GM15510 (cell line): ENCODE data around the gene ZNF584.

Experiments
- POLR2A ChIP-seq: IDR thresholded peaks from 3 replicates; pipeline ENCODE4 v1.6.1; 2011; ENCODE audit warnings: borderline replicate concordance; ENCODE audit not compliant: insufficient read length; ENCODE audit errors: extremely low read depth

ZNF584 gene

DNA sequence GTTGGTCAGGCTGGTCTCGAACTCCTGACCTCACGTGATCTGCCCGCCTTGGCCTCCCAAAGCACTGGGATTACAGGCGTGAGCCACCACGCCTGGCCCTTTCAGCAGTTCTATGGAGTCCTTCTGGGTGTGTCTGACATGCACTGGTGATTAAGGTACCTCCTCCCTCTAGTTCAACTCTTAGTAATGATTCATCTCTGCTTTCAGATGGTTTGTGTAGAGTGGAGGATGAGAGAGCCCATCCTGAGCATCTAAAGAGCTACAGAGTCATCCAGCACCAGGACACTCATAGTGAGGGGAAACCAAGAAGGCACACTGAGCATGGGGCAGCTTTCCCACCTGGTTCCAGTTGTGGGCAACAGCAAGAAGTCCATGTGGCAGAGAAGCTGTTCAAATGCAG lies 8.2 kb downstream of the ZNF584 start:
- TF ChIP-seq POLR2A, result no peak

DNA sequence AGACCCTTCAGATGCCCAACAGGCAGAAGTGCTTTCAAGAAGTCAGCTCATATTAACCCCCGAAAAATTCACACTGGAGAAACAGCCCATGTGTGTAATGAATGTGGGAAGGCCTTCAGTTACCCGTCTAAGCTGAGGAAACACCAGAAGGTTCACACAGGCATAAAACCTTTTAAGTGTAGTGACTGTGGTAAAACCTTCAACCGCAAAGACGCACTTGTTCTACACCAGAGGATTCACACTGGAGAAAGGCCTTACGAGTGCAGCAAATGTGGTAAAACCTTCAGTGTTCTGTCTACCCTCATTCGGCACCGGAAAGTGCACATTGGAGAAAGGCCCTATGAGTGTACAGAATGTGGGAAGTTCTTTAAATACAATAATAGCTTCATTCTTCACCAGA lies 8.6 kb downstream of the ZNF584 start:
- TF ChIP-seq POLR2A, result no peak

DNA sequence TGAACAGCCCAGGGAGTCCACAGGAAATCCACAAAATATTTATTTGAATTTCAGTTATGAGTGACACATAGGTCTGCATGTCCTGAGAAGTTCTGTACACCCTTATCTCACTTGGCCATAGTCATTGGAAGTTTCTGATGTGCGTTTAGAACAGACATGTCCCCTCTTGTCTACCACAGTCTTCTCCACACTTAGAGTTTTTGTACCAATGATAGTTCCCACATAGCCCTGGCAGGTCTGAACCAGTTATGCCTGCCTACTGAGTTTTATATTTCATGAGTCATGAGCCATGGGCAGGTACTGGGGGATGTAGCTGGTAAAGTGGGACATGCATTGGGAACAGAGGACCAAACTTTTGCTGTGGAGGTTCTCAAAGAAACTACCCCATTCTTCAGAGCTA lies 20.2 kb downstream of the ZNF584 start:
- TF ChIP-seq POLR2A, result no peak

DNA sequence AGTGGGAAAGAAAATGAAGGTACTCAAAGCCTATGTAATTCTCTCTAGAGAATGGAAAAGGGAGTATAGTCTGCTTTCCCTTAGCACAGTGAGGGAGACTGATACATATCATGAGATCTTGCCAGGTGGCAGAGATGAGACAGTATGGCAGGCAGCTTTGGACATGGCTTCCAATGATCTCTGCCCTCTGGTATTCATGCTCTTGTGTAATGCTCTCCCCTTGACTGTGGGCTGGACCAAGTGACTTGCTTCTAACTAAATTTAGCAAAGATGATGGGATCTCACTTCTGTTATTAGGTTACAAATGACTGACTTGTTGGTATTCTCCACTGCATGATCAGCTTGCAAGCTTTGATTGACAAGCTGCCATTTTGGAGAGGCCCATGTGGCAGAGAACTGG lies 21.3 kb downstream of the ZNF584 start:
- TF ChIP-seq POLR2A, result no peak

DNA sequence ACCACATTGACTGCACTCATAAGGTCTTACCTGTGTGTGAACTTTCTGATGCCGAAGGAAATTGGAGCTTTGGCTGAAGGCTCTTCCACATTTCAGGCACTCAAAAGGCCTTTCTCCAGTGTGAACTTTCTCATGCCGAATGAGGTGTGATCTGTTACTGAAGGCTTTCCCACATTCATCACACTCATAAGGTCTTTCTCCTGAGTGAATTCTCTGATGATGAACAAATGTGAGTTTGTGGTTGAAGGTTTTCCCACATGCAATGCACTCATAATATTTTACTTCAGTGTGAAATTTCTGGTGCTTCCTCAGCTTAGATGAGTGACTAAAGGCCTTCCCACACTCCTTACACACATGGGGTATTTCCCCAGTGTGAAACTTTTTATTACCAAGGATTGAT lies 25.8 kb downstream of the ZNF584 start:
- TF ChIP-seq POLR2A, result no peak

DNA sequence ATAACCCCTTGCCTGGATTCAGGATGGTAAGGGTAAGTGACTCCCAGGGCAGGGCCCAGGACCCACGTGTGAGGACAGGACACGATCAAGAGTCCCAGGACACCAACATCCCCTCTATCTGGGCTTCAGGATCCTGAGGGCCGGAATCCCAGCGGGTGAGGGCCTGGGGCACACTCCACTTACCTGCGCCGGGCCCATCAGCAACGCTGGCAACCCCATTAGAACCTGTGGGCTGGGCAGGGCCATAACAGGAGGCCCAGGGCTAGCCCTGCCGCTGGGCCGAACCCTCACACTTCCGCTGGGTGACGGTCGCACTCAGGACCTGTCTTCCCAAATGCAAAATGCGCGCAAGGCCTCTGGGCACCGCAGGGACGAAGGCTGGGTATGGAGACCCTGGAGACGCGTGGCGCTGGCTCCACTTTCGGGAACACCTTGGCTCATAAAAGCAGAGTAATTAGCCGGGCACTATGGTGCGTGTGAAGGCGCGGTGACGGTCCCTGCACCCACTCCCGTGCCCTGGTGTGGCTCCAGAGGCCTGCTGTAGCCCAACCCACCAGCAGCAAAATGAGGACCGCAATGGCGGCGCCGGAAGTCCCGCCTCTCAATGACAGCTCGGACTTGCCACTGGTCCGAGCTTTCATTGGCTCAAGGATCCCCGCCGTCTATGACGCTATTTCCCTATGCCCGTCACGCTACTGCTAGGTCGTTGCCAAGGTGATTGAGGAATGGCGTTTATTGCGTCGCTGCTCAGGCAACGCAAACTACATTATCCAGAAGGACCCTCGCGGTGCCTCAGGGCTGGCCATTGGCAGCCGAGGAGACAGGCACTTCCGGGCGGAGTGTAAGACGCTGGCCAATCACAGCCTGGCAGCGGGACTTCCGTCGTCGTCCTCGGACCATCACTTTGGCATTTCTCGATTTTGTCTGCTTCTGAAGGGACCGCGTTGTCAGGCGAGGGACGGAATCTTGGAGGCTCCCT lies 31.4 kb downstream of the ZNF584 start, which contains the start of gene ZNF132:
TSS of gene ZNF132 (minus strand) at position 578 of the 979 bp plus-strand sequence. CDS start at position 246, 332 bp downstream.
- peak; percentile 59 for TF ChIP-seq POLR2A

DNA sequence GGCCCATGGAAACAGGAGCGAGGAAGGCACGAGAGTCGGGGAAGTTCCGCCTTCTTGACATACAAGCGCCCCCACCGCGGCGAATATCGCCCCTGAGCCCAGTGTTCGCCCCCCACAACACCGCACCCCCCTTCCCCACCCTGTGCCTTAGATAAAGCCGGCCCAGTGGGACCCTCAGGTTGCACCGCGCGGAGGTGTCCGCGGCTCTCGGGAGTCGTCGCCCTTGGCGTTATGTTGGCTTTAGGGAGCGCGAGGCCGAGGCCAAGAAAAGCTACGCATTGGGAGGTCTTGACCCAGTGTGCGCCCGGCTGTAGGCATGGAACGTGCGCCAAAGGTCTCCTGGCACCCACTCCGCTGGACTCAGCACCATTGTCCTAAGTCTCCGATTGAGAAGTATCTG lies 32.1 kb downstream of the ZNF584 start:
- TF ChIP-seq POLR2A, result no peak

DNA sequence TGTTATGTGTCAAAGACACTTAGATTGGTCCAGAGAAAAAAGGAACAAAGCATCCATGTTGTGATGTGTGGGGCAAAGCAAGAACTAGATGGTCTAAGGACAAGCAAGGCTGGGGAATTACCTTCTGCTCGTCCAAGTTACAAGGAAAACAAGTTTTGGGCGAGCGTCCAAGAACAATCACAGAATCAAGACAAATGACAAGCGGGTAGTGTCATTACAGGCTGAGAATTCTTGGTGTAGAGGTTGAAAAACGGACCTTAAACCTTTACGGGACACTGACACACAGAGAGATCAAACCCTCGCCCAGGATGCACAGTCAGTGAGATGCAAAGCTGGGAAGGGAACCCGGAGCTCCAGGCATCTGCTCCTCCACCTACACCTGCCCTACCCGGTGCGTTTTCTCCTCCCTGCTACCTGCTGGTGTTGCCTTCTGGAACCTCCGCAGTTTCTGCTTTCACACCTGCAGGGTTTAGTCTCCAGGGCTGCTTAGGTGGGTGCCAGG lies 42.5 kb downstream of the ZNF584 start:
- TF ChIP-seq POLR2A, result no peak

DNA sequence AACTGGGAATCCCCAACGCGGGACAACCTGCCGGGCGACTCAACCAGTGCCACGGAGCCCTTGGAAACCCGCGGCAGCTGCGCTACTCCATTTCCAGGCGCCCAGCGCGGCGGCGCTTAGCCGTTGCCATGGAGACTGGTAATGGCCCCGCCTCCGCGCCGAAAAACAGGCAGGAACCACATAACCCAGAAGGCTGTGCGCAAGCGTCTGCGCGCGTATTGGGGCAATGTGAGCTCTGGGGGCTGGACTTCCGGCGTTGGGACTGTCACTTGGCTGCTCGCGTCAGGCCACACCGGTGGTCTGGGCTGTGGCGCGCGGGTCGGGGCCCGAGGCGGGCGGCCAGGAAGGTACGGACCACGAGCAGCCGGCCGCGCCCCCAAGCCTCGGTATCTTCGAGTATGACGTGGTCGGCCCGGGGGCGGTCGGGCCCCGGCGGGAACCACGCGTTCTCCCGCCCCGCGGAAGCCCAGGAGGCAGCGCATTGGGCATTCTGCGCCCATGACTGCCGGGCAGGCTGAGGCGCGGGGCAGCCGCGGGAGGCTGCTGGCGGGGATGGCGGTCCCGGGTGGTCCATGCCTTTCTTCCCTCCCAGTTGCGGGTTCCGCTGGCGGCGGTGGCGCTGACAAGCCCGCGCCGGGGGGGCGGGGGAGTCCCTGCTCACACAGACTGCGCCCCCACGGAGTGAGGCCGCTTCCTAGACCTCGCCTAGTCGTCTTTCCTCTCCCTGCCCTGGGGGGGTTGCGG lies 43.1 kb downstream of the ZNF584 start, which contains the start of gene ZNF324B:
TSS of gene ZNF324B (plus strand) at position 265 of the 744 bp plus-strand sequence. CDS start 2,080 bp downstream, outside the sequence.
- peak; percentile 68 for TF ChIP-seq POLR2A

DNA sequence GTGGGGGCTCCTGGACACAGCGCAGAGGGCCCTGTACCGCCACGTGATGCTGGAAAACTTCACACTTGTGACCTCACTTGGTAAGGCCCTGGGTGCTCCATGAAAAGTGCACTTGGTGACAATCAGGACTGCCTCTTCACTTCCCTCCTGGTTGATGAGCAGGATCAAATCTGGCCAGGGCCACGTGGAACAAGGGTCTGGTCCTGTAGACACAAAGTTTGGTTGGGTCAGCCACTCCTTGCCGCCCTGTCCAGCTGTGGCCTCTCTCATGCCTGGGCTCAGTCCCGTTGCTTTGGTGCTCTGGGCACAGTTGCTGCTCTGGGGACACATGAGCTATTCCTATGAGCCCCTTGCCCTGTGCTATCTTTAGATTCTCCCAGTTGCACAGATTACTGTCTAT lies 45.3 kb downstream of the ZNF584 start:
- TF ChIP-seq POLR2A, result no peak

DNA sequence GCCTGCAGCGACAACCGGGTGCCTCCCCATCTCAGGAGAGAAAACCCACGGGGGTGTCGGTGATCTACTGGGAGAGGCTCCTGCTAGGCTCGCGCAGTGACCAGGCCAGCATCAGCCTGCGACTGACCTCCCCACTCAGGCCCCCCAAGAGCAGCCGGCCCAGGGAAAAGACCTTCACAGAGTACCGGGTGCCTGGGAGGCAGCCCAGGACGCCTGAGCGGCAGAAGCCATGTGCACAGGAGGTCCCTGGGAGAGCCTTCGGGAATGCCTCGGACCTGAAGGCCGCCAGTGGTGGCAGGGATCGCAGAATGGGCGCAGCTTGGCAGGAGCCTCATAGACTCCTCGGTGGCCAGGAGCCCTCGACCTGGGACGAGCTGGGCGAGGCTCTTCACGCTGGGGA lies 46.9 kb downstream of the ZNF584 start:
- no peak for TF ChIP-seq POLR2A

DNA sequence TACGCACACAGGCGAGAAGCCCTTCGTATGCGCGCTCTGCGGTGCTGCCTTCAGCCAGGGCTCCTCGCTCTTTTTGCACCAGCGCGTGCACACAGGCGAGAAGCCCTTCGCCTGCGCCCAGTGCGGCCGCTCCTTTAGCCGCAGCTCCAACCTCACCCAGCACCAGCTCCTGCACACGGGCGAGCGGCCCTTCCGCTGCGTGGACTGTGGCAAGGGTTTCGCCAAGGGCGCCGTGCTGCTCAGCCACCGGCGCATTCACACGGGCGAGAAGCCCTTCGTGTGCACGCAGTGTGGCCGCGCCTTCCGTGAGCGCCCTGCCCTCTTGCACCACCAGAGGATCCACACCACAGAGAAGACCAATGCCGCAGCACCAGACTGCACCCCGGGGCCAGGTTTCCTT lies 47.7 kb downstream of the ZNF584 start:
- no peak for TF ChIP-seq POLR2A

DNA sequence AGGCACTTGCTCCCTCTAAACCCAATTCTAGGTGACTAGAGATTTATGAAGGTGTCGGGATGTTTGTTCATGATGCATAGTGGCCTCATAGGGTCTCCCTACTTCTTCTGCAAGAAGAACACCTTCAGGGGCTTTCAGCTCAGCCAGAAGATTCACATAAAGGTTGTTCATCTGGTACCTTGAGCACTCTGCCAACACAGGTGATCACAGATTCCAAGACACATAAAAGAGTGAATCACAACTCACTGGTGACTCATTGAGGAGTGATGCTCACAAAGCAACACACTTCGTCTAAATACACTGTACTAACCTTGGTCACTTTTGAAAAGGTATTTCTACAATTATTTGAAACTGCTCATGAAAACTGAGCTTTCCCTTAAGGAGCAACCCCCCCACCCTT lies 51.6 kb downstream of the ZNF584 start:
- no peak for TF ChIP-seq POLR2A

DNA sequence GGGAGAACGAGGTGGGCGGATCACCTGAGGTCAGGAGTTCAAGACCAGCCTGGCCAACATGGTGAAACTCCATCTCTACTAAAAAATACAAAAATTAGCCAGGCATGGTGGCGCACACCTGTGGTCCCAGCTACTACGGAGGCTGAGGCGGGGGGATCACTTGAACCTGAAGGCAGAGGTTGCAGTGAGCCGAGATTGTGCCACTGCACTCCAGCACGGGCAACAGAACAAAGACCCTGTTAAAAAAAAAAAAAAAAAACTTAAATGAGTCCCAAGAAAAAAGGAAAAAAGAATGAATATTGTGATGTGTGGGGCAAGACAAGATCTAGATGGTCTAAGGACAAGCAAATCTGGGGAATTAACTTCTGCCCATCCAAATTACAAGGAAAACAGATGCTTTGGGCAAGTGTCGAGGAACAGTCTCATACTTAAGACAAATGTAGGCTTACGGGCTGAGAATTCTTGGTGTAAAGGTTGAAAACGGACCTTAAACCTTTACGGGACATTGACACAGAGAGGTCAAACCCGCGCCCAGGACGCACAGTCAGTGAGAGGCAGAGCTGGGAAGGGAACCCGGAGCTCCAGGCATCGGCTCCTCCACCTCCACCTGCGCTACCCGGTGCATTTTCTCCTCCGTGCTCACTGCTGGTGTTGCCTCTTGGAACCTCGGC lies 57.8 kb downstream of the ZNF584 start:
- TF ChIP-seq POLR2A, result no peak
